ENCODE results near the gene ATG14. TPM values are rescaled to one million over a fixed set of nuclear protein-coding genes. Genes with fewer than 3 reads are reported as not detected.
"Not testable (repeated sequence)": the region's sequence is repeated elsewhere in the genome, so short reads cannot be mapped to it uniquely, and the experiment has no call there.

The ATG14 gene
- polyA plus RNA-seq, 1 of the 3 experiments (the other 2 are of a cell fraction), result 4.3 TPM

- POLR2A ChIA-PET, result no interaction called here
- CTCF ChIA-PET, result interaction anchor here (1.3 kb wide), 1 partner anchor 19 kb away, joined by 4 read pairs; no protein-coding TSS in a partner anchor
- TF ChIP-seq PBX3 (IDR thresholded peaks at IDR 0.05) (no peak), TCF12 (IDR thresholded peaks at IDR 0.05) (no peak), CTCF (IDR thresholded peaks at IDR 0.05) (no peak), REST (IDR thresholded peaks at IDR 0.05; ENCODE audit: low read depth, low read length) (no peak), MXI1 (IDR thresholded peaks at IDR 0.05; ENCODE audit: low read depth, low read length) (no peak), SIN3A (IDR thresholded peaks at IDR 0.05; ENCODE audit: borderline replicate concordance, low read depth, low read length) (no peak), TEAD4 (IDR thresholded peaks at IDR 0.05; ENCODE audit: borderline replicate concordance, insufficient read depth) (no peak), GABPA (IDR thresholded peaks at IDR 0.05; ENCODE audit: low read depth) (no peak), MAX (IDR thresholded peaks at IDR 0.05; ENCODE audit: low read depth) (no peak), USF2 (IDR thresholded peaks at IDR 0.05; ENCODE audit: borderline replicate concordance, low read depth, low read length) (no peak), ZBTB33 (IDR thresholded peaks at IDR 0.05; ENCODE audit: borderline replicate concordance, low read depth) (no peak), USF1 (IDR thresholded peaks at IDR 0.05; ENCODE audit: borderline replicate concordance, low read depth) (no peak), RFX5 (IDR thresholded peaks at IDR 0.05; ENCODE audit: low read length) (no peak), TAF1 (IDR thresholded peaks at IDR 0.05; ENCODE audit: borderline replicate concordance, low read depth, low read length) (no peak)
- Histone ChIP-seq H3K27me3 (ENCODE audit: insufficient read depth) (no peaks in the 10 kb centered on the region), H4K20me1 (ENCODE audit: insufficient read depth) (no peaks in the 10 kb centered on the region), H3K36me3 (replicated peaks in 1 of 2; ENCODE audit: control insufficient read depth in 1 of 2, insufficient read depth in 2 of 2, low read length in 1 of 2) (no peaks in the 10 kb centered on the region), H3K27ac (ENCODE audit: low read depth in 2 of 2, low read length in 1 of 2) (no peak overlapping the region), H3K4me2 (no peak overlapping the region), H2AFZ (ENCODE audit: low read depth) (no peak overlapping the region), H3K9me3 (no peaks in the 10 kb centered on the region), H3K9ac (no peak overlapping the region), H3K79me2 (ENCODE audit: insufficient read depth) (no peaks in the 10 kb centered on the region), H3K4me1 (ENCODE audit: control insufficient read depth in 1 of 2, insufficient read depth in 2 of 2, low read depth in 1 of 2, low read length in 1 of 2) (peaks cover 13 to 17% of the 10 kb centered on the region in 2 experiments; a peak in 3 of 4 replicates), H3F3A (replicated peaks; ENCODE audit: insufficient read depth) (peaks cover 29% of the 10 kb centered on the region), H3K9me2 (no peaks in the 10 kb centered on the region), H3K4me3 (ENCODE audit: low read depth in 2 of 2, low read length in 1 of 2) (no peak overlapping the region)
- WGBS (ENCODE audit: low lambda C conversion rate), result 86% methylated on average over 6 of the region's 6 CpGs
- no peak for DNase-seq
These were observed 45.9 kb upstream of the ATG14 start for GRCh38 chr14:55457496-55457895.

GRCh38 chr14:55456411-55456810 is 44.8 kb upstream of the ATG14 start:
- CTCF ChIA-PET, result interaction anchor here (1.3 kb wide), 1 partner anchor 18 kb away, joined by 4 read pairs; no protein-coding TSS in a partner anchor
- H3K9ac ChIP-seq; H3K27ac ChIP-seq (ENCODE audit: low read depth in 2 of 2, low read length in 1 of 2); H3K9me2 ChIP-seq; H3K79me2 ChIP-seq (ENCODE audit: insufficient read depth); DNase-seq; POLR2A ChIA-PET; H3K4me3 ChIP-seq (ENCODE audit: low read depth in 2 of 2, low read length in 1 of 2); H4K20me1 ChIP-seq (ENCODE audit: insufficient read depth); H2AFZ ChIP-seq (ENCODE audit: low read depth); H3K9me3 ChIP-seq; H3K27me3 ChIP-seq (ENCODE audit: insufficient read depth); H3K36me3 ChIP-seq (replicated peaks in 1 of 2; ENCODE audit: control insufficient read depth in 1 of 2, insufficient read depth in 2 of 2, low read length in 1 of 2); H3K4me2 ChIP-seq: not testable (repeated sequence)
- Histone ChIP-seq H3F3A (replicated peaks; ENCODE audit: insufficient read depth) (peaks cover 29% of the 10 kb centered on the region), H3K4me1 (ENCODE audit: control insufficient read depth in 1 of 2, insufficient read depth in 2 of 2, low read depth in 1 of 2, low read length in 1 of 2) (peaks cover 17 to 19% of the 10 kb centered on the region in 2 experiments; a peak in 3 of 4 replicates)
- no CpG with 5 or more reads among the region's 34 CpGs for WGBS (ENCODE audit: low lambda C conversion rate)

Data from SK-N-SH (cell line).